Thoracic aorta (tissue), 2 donors: ENCODE data around the gene CAMK1D. TPM values are rescaled to one million over a fixed set of nuclear protein-coding genes. Genes with fewer than 3 reads are reported as not detected.

Source experiments
- ATAC-seq: fragments of 150-250 bp; one replicate; pipeline ENCODE4 v1.8.0; 2017; ENCODE audit warnings: low read depth; ENCODE audit not compliant: insufficient number of reproducible peaks, low FRiP score
- DNase-seq: peaks from one replicate; pipeline ENCODE4 v3.0.0-alpha.2; 2020; ENCODE audit warnings: low spot score
- H3K27ac ChIP-seq, 2 donors: fragments of 200-600 bp; sonication (generic); 1 replicate in 1 of 2; 2 replicates in 1 of 2; pipeline ENCODE4 v1.5.1; 2016; ENCODE audit warnings: mild to moderate bottlenecking in 2 of 2, moderate library complexity in 2 of 2
- H3K27me3 ChIP-seq: fragments of 200-600 bp; sonication (generic); replicated peaks from 2 replicates; pipeline ENCODE4 v1.6.0; 2016; ENCODE audit warnings: mild to moderate bottlenecking; ENCODE audit not compliant: insufficient read depth
- H3K36me3 ChIP-seq: fragments of 200-600 bp; sonication (generic); one replicate; pipeline ENCODE4 v1.5.1; 2016
- H3K4me1 ChIP-seq, 2 donors: fragments of 200-600 bp; sonication (generic); 1 replicate in 1 of 2; 2 replicates in 1 of 2; pipeline versions ENCODE4 v1.5.1 to v1.6.0; 2016; ENCODE audit warnings: low read depth in 2 of 2, mild to moderate bottlenecking in 1 of 2; ENCODE audit not compliant: control insufficient read depth in 1 of 2
- H3K4me3 ChIP-seq: fragments of 200-600 bp; sonication (generic); 2 replicates; pipeline ENCODE4 v1.5.1; 2016; ENCODE audit warnings: mild to moderate bottlenecking
- H3K9me3 ChIP-seq: fragments of 200-600 bp; sonication (generic); 2 replicates; pipeline ENCODE4 v1.5.1; 2016
- CTCF ChIP-seq: fragments of 200-600 bp; sonication (generic); IDR thresholded peaks from one replicate; pipeline ENCODE4 v1.5.1; 2019; ENCODE audit warnings: antibody characterized with exemption
- total RNA-seq, 2 donors: library from RNA; depleted of rRNA; stranded (reverse); fragments of >200 nt; gene quantifications; one replicate each; pipeline versions ENCODE4 v1.1.0 to v1.2.3, GENCODE V29; 2016

Gene CAMK1D
- total RNA-seq, 2 donors from 2014 or later = 8.7 to 11.2 TPM

GRCh38 chr10:12561307-12561706 lies 212.0 kb downstream of the CAMK1D start:
- Histone ChIP-seq H3K36me3 (no peaks in the 10 kb centered on the region), H3K4me1 (no peaks in the 10 kb centered on the region), H3K4me3 (no peak overlapping the region), H3K27me3 (no peaks in the 10 kb centered on the region), H3K9me3 (no peaks in the 10 kb centered on the region), H3K27ac (no peak overlapping the region)
- no peak for ATAC-seq
- TF ChIP-seq CTCF = no peak
- DNase-seq = no peak

- no peaks in the 10 kb centered on the region for H3K9me3 ChIP-seq
- TF ChIP-seq CTCF = no peak
- H3K27me3 ChIP-seq = no peaks in the 10 kb centered on the region
- H3K4me1 ChIP-seq = no peaks in the 10 kb centered on the region
- no peaks in the 10 kb centered on the region for H3K36me3 ChIP-seq
- ATAC-seq = no peak
- no peak overlapping the region for H3K27ac ChIP-seq
- no peak for DNase-seq
- no peak overlapping the region for H3K4me3 ChIP-seq
Measured at GRCh38 chr10:12561720-12562119, 212.4 kb downstream of the CAMK1D start.

GRCh38 chr10:12563489-12563888 lies 214.1 kb downstream of the CAMK1D start:
- H3K27me3 ChIP-seq = no peaks in the 10 kb centered on the region
- H3K36me3 ChIP-seq = no peaks in the 10 kb centered on the region
- H3K4me3 ChIP-seq = no peak overlapping the region
- H3K9me3 ChIP-seq = no peaks in the 10 kb centered on the region
- ATAC-seq = no peak
- no peaks in the 10 kb centered on the region for H3K4me1 ChIP-seq
- TF ChIP-seq CTCF = no peak
- no peak overlapping the region for H3K27ac ChIP-seq
- no peak for DNase-seq

GRCh38 chr10:12564173-12564572 lies 214.8 kb downstream of the CAMK1D start:
- Histone ChIP-seq H3K27ac (no peak overlapping the region), H3K9me3 (no peaks in the 10 kb centered on the region), H3K36me3 (no peaks in the 10 kb centered on the region), H3K4me1 (no peaks in the 10 kb centered on the region), H3K27me3 (no peaks in the 10 kb centered on the region), H3K4me3 (no peak overlapping the region)
- no peak for DNase-seq
- no peak for TF ChIP-seq CTCF
- no peak for ATAC-seq

- H3K4me3 ChIP-seq = no peak overlapping the region
- DNase-seq (no peak), ATAC-seq (no peak)
- no peaks in the 10 kb centered on the region for H3K9me3 ChIP-seq
- TF ChIP-seq CTCF = no peak
- H3K36me3 ChIP-seq = no peaks in the 10 kb centered on the region
- no peaks in the 10 kb centered on the region for H3K27me3 ChIP-seq
- H3K4me1 ChIP-seq = no peaks in the 10 kb centered on the region
- no peak overlapping the region for H3K27ac ChIP-seq
Measured at GRCh38 chr10:12566161-12567115, 217.1 kb downstream of the CAMK1D start.
